VCaP (cell line): ENCODE data around the gene TNNT3.

ENCODE experiments used
- H3K27ac ChIP-seq: fragments of 450-650 bp; 2 replicates; pipeline ENCODE4 v1.5.1; 2017
- TF ChIP-seq, protein P1 (sequence below): fragments of 450-650 bp; conservative IDR thresholded peaks from 2 replicates; pipeline ENCODE4 v1.5.1; 2017; ENCODE audit warnings: mild to moderate bottlenecking, moderate library complexity

TNNT3 gene

DNA sequence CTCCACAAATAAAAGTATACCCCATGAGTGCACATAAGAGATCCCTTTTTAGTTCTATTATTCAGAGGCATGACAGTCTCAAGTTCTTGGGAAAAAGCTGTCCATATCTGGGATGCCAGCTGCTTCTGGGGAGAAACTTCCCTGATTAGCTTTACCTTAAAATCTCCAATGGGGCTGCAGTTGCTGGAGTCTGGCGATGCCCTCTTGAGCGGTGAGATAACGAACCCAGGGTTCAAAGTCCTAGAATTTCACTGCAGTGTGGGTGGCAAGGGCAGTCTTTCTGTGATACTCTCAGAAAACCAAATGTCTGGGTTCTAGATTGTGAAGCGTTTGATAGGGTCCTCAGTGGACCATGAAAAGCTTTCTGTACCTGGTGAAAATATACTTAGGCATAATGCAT lies 20.4 kb upstream of the TNNT3 start:
- TF ChIP-seq, protein P1, sequence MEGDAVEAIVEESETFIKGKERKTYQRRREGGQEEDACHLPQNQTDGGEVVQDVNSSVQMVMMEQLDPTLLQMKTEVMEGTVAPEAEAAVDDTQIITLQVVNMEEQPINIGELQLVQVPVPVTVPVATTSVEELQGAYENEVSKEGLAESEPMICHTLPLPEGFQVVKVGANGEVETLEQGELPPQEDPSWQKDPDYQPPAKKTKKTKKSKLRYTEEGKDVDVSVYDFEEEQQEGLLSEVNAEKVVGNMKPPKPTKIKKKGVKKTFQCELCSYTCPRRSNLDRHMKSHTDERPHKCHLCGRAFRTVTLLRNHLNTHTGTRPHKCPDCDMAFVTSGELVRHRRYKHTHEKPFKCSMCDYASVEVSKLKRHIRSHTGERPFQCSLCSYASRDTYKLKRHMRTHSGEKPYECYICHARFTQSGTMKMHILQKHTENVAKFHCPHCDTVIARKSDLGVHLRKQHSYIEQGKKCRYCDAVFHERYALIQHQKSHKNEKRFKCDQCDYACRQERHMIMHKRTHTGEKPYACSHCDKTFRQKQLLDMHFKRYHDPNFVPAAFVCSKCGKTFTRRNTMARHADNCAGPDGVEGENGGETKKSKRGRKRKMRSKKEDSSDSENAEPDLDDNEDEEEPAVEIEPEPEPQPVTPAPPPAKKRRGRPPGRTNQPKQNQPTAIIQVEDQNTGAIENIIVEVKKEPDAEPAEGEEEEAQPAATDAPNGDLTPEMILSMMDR: no peak
- H3K27ac ChIP-seq: no peak overlapping the region

GRCh38 chr11:1899686-1900085 lies 19.8 kb upstream of the TNNT3 start:
- TF ChIP-seq, protein P1: no peak
- H3K27ac ChIP-seq: no peak overlapping the region

- TF ChIP-seq, protein P1: no peak
- no peak overlapping the region for H3K27ac ChIP-seq
These were observed 13.3 kb upstream of the TNNT3 start for GRCh38 chr11:1906181-1906580.

- TF ChIP-seq, protein P1: no peak
- no peak overlapping the region for H3K27ac ChIP-seq
These were observed 12.7 kb upstream of the TNNT3 start for GRCh38 chr11:1906611-1907423.

- TF ChIP-seq, protein P1: no peak
- H3K27ac ChIP-seq: no peak overlapping the region
These were observed 10.9 kb upstream of the TNNT3 start for GRCh38 chr11:1908618-1909017.

DNA sequence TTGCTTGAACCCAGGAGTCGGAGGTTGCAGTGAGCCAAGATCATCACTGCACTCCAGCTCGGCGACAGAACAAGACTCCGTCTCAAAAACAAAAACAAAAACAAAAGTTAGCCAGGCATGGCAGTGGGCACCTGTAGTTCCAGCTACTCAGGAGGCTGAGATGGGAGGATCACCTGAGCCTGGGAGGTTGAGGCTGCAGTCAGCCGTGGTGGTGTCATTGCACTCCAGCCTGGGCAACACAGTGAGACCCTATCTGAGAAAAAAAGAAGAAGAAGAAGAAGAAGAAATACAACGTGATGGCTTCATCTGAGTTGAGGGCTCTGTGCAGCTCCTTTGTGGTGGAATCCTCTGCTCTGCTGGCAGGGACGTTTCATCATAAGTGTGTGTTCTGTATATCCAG lies 10.0 kb upstream of the TNNT3 start:
- TF ChIP-seq, protein P1: no peak

GRCh38 chr11:1912289-1912878 lies 7.1 kb upstream of the TNNT3 start:
- TF ChIP-seq, protein P1: no peak
- H3K27ac ChIP-seq: no peak overlapping the region

More for the DNA sequence above, 10.0 kb upstream of the TNNT3 start:
- H3K27ac ChIP-seq: no peak overlapping the region
